IMR-90 (cell line): ENCODE data around the gene CYP21A2. TPM values are rescaled to one million over a fixed set of nuclear protein-coding genes. Genes with fewer than 3 reads are reported as not detected.
"Not testable (repeated sequence)": the region's sequence is repeated elsewhere in the genome, so short reads cannot be mapped to it uniquely, and the experiment has no call there.

ENCODE experiments used
- ATAC-seq: fragments of 200-7000 bp; cut with Tn5 transposase; 2 replicates; pipeline ENCODE4 v1.9.1; 2020; ENCODE audit warnings: low read depth, mild to moderate bottlenecking, moderate library complexity
- BruUV-seq: library from RNA; stranded (reverse); fragments of 400-500 nt; replicated peaks from 2 replicates; lab custom pipeline; 2021; lab: Mats Ljungman, UMichigan
- CTCF ChIA-PET: fragments of 300-600 bp; formaldehyde crosslinking; extraction: SDS; loops from one replicate; lab custom pipeline; 2021; ENCODE audit warnings: antibody characterized with exemption; lab: Yijun Ruan, JAX
- POLR2A ChIA-PET: fragments of 300-600 bp; sonication (Branson Sonifier 250); formaldehyde crosslinking; loops from one replicate; lab custom pipeline; 2022; ENCODE audit warnings: antibody characterized with exemption; ENCODE audit not compliant: unreplicated experiment; lab: Charles Lee
- DNase-seq: peaks from one replicate; pipeline ENCODE4 v3.0.0; 2013
- H2AFZ ChIP-seq: replicated peaks from 2 replicates; pipeline ENCODE3; 2013; ENCODE audit warnings: low read length, mild to moderate bottlenecking; ENCODE audit not compliant: poor library complexity
- H2AK5ac ChIP-seq: 2 replicates; pipeline ENCODE4 v1.6.1; 2013; ENCODE audit warnings: low read depth, low read length, inconsistent platforms
- H2AK9ac ChIP-seq: replicated peaks from 2 replicates; pipeline ENCODE3; 2013; ENCODE audit warnings: mild to moderate bottlenecking, low read depth, low read length, moderate library complexity; ENCODE audit not compliant: poor library complexity
- H2BK120ac ChIP-seq: 2 replicates; pipeline ENCODE4 v1.6.1; 2013; ENCODE audit warnings: low read depth, low read length, inconsistent platforms
- H2BK15ac ChIP-seq: 3 replicates; pipeline ENCODE4 v1.6.1; 2013; ENCODE audit warnings: low read depth, low read length, inconsistent platforms
- H2BK20ac ChIP-seq: 2 replicates; pipeline ENCODE4 v1.6.1; 2013; ENCODE audit warnings: low read depth, mild to moderate bottlenecking, inconsistent platforms, low read length, moderate library complexity
- H2BK5ac ChIP-seq: 2 replicates; pipeline ENCODE4 v1.6.1; 2013; ENCODE audit warnings: mild to moderate bottlenecking, low read depth, low read length, inconsistent platforms; ENCODE audit not compliant: poor library complexity, severe bottlenecking
- H3K14ac ChIP-seq: replicated peaks from 2 replicates; pipeline ENCODE4 v1.6.1; 2013; ENCODE audit warnings: low read depth, low read length, inconsistent platforms
- H3K18ac ChIP-seq: 2 replicates; pipeline ENCODE4 v1.6.1; 2013; ENCODE audit warnings: low read depth, low read length, control low read depth
- H3K23ac ChIP-seq: 2 replicates; pipeline ENCODE4 v1.6.1; 2013; ENCODE audit warnings: low read depth, low read length, inconsistent platforms
- H3K27ac ChIP-seq: 2 replicates; pipeline ENCODE4 v1.5.1; 2013; ENCODE audit warnings: mild to moderate bottlenecking, control low read depth, low read length; ENCODE audit not compliant: insufficient read depth
- H3K27me3 ChIP-seq: 2 replicates; pipeline ENCODE4 v1.6.1; 2013; ENCODE audit warnings: low read length; ENCODE audit not compliant: control insufficient read depth, insufficient read depth
- H3K36me3 ChIP-seq: 2 replicates; pipeline ENCODE4 v1.6.1; 2013; ENCODE audit warnings: low read length, mixed read lengths; ENCODE audit not compliant: control insufficient read depth, insufficient read depth
- H3K4ac ChIP-seq: 2 replicates; pipeline ENCODE4 v1.6.1; 2013; ENCODE audit warnings: low read depth, low read length, inconsistent platforms
- H3K4me1 ChIP-seq: 2 replicates; pipeline ENCODE4 v1.6.1; 2013; ENCODE audit warnings: low read length, mixed read lengths; ENCODE audit not compliant: control insufficient read depth, insufficient read depth
- H3K4me2 ChIP-seq: 2 replicates; pipeline ENCODE4 v1.6.1; 2013; ENCODE audit warnings: low read depth, mild to moderate bottlenecking, control low read depth, low read length, moderate library complexity
- H3K4me3 ChIP-seq: 2 replicates; pipeline ENCODE4 v1.5.1; 2013; ENCODE audit warnings: low read depth, mild to moderate bottlenecking, control low read depth, low read length, moderate library complexity; ENCODE audit not compliant: insufficient read depth
- H3K56ac ChIP-seq: 2 replicates; pipeline ENCODE4 v1.6.1; 2013; ENCODE audit warnings: low read length, inconsistent platforms; ENCODE audit not compliant: insufficient read depth; ENCODE audit errors: extremely low read depth
- H3K79me1 ChIP-seq, 2 experiments: 2 replicates each; pipeline ENCODE4 v1.6.1; 2013; ENCODE audit warnings: low read length in 2 of 2, inconsistent platforms in 1 of 2, low read depth in 1 of 2
- H3K9ac ChIP-seq: 2 replicates; pipeline ENCODE4 v1.6.1; 2013; ENCODE audit warnings: low read depth, low read length, control low read depth
- H3K9me1 ChIP-seq: 2 replicates; pipeline ENCODE4 v1.6.1; 2013; ENCODE audit warnings: low read length, inconsistent platforms; ENCODE audit not compliant: insufficient read depth
- H3K9me3 ChIP-seq: 2 replicates; pipeline ENCODE4 v1.6.1; 2013; ENCODE audit warnings: low read length; ENCODE audit not compliant: control insufficient read depth, insufficient read depth
- H4K20me1 ChIP-seq: 2 replicates; pipeline ENCODE4 v1.6.1; 2013; ENCODE audit warnings: low read length, inconsistent platforms; ENCODE audit not compliant: insufficient read depth
- H4K5ac ChIP-seq: 2 replicates; pipeline ENCODE4 v1.6.1; 2013; ENCODE audit warnings: mild to moderate bottlenecking, low read depth, low read length, control low read depth
- H4K8ac ChIP-seq, 2 experiments: 2 replicates each; pipeline ENCODE4 v1.6.1; 2013; ENCODE audit warnings: low read depth in 2 of 2, low read length in 2 of 2, control low read depth in 1 of 2, inconsistent platforms in 1 of 2
- H4K91ac ChIP-seq: 2 replicates; pipeline ENCODE4 v1.6.1; 2013; ENCODE audit warnings: low read depth, low read length, inconsistent platforms; ENCODE audit not compliant: insufficient read depth
- WGBS, 2 experiments: methylation state at CpG; one replicate each; pipeline versions ENCODE4 v1.1.5 to v1.1.7; 2013; ENCODE audit warnings: missing lambda C conversion rate in 2 of 2; ENCODE audit not compliant: insufficient read length in 1 of 2; ENCODE audit errors: extremely low coverage in 2 of 2; 5-methylcytosine and 5-hydroxymethylcytosine counted together
- dilution Hi-C: fragments of 300-500 bp; cut with HindIII; formaldehyde crosslinking; loops from one replicate; pipeline ENCODE4 v1.14.3; 2018; ENCODE audit warnings: low sequenced_read_pairs; ENCODE audit not compliant: unreplicated experiment
- in situ Hi-C: fragments of 300-500 bp; cut with MboI; formaldehyde crosslinking; loops from 3 replicates; pipeline ENCODE4 v1.14.3; 2019; ENCODE audit warnings: low sequenced_read_pairs, inconsistent platforms, mixed read lengths
- intact Hi-C: fragments of 100-400 bp; cut with micrococcal nuclease; formaldehyde crosslinking; loops from 2 replicates; pipeline ENCODE4 v1.10.0; 2022
- polyA plus RNA-seq, 3 experiments: library from polyadenylated mRNA; depleted of rRNA; stranded (reverse); fragments of >200 nt; gene quantifications; 2 replicates each; pipeline ENCODE4 v1.2.3, GENCODE V29; 2012; ENCODE audit warnings: low replicate concordance in 1 of 3
- total RNA-seq: library from RNA; depleted of rRNA; stranded (reverse); fragments of >200 nt; gene quantifications from 2 replicates; pipeline ENCODE4 v1.2.3, GENCODE V29; 2012

Gene CYP21A2
- total and polyA plus RNA-seq, 2 of the 4 experiments (the other 2 are of a cell fraction): 0.03 TPM; not detected in 1

DNA sequence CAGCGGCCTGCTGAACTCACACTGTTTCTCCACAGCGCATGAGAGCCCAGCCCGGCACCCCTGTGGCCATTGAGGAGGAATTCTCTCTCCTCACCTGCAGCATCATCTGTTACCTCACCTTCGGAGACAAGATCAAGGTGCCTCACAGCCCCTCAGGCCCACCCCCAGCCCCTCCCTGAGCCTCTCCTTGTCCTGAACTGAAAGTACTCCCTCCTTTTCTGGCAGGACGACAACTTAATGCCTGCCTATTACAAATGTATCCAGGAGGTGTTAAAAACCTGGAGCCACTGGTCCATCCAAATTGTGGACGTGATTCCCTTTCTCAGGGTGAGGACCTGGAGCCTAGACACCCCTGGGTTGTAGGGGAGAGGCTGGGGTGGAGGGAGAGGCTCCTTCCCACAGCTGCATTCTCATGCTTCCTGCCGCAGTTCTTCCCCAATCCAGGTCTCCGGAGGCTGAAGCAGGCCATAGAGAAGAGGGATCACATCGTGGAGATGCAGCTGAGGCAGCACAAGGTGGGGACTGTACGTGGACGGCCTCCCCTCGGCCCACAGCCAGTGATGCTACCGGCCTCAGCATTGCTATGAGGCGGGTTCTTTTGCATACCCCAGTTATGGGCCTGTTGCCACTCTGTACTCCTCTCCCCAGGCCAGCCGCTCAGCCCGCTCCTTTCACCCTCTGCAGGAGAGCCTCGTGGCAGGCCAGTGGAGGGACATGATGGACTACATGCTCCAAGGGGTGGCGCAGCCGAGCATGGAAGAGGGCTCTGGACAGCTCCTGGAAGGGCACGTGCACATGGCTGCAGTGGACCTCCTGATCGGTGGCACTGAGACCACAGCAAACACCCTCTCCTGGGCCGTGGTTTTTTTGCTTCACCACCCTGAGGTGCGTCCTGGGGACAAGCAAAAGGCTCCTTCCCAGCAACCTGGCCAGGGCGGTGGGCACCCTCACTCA lies 1.4 kb downstream of the CYP21A2 start:
- H4K8ac ChIP-seq, POLR2A ChIA-PET, dilution Hi-C loops, H3K4ac ChIP-seq, H4K5ac ChIP-seq, H2BK15ac ChIP-seq, H3K4me3 ChIP-seq, H2AFZ ChIP-seq, H3K14ac ChIP-seq, H3K18ac ChIP-seq, H4K20me1 ChIP-seq, ATAC-seq, H3K4me1 ChIP-seq, H2AK5ac ChIP-seq, H3K23ac ChIP-seq, H2BK5ac ChIP-seq, H3K79me1 ChIP-seq, H3K9me1 ChIP-seq, H4K91ac ChIP-seq, H3K9me3 ChIP-seq, CTCF ChIA-PET, H3K4me2 ChIP-seq, H2BK20ac ChIP-seq, H3K27ac ChIP-seq, BruUV-seq, H3K36me3 ChIP-seq, DNase-seq, H2BK120ac ChIP-seq, H2AK9ac ChIP-seq, H3K56ac ChIP-seq, in situ Hi-C loops, H3K27me3 ChIP-seq, H3K9ac ChIP-seq: not testable (repeated sequence)
- WGBS, 2 experiments: no CpG with 5 or more reads among the region's 24 CpGs
- intact Hi-C loops: loop anchor here (10.0 kb wide), 1 partner anchor 115 kb away; the partner anchor contains the start of genes PPT2 and PRRT1

DNA sequence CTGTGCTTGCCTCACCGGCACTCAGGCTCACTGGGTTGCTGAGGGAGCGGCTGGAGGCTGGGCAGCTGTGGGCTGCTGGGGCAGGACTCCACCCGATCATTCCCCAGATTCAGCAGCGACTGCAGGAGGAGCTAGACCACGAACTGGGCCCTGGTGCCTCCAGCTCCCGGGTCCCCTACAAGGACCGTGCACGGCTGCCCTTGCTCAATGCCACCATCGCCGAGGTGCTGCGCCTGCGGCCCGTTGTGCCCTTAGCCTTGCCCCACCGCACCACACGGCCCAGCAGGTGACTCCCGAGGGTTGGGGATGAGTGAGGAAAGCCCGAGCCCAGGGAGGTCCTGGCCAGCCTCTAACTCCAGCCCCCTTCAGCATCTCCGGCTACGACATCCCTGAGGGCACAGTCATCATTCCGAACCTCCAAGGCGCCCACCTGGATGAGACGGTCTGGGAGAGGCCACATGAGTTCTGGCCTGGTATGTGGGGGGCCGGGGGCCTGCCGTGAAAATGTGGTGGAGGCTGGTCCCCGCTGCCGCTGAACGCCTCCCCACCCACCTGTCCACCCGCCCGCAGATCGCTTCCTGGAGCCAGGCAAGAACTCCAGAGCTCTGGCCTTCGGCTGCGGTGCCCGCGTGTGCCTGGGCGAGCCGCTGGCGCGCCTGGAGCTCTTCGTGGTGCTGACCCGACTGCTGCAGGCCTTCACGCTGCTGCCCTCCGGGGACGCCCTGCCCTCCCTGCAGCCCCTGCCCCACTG lies 2.3 kb downstream of the CYP21A2 start:
- H4K20me1 ChIP-seq, H3K23ac ChIP-seq, H3K27me3 ChIP-seq, in situ Hi-C loops, H3K9ac ChIP-seq, H2BK15ac ChIP-seq, H2BK120ac ChIP-seq, H2AFZ ChIP-seq, CTCF ChIA-PET, H3K4ac ChIP-seq, H2AK5ac ChIP-seq, H4K8ac ChIP-seq, ATAC-seq, H3K14ac ChIP-seq, H3K79me1 ChIP-seq, dilution Hi-C loops, H3K4me3 ChIP-seq, DNase-seq, H3K9me1 ChIP-seq, H4K91ac ChIP-seq, H3K4me1 ChIP-seq, H4K5ac ChIP-seq, H3K18ac ChIP-seq, H2AK9ac ChIP-seq, H2BK20ac ChIP-seq, H2BK5ac ChIP-seq, H3K9me3 ChIP-seq, POLR2A ChIA-PET, BruUV-seq, H3K36me3 ChIP-seq, H3K27ac ChIP-seq, H3K56ac ChIP-seq, H3K4me2 ChIP-seq: not testable (repeated sequence)
- no CpG with 5 or more reads among the region's 43 CpGs for WGBS, 2 experiments
- intact Hi-C loops: loop anchor here (10.0 kb wide), 1 partner anchor 114 kb away; the partner anchor contains the start of genes PPT2 and PRRT1
